NCI-H82 treated with DMSO at 0.1 percent for 48 hours (cell line): Measurements from ENCODE around the gene YPEL4.
A peak's percentile ranks its signal among the peaks of the same experiment; 100 is the strongest.

ENCODE experiments used
- DNase-seq: peaks from one replicate; lab custom pipeline; 2025; ENCODE audit not compliant: unreplicated experiment; lab: John Stamatoyannopoulos, UW

The YPEL4 gene

GRCh38 chr11:57651408-57651807 is 1.7 kb upstream of the YPEL4 start:
- no peak for DNase-seq

GRCh38 chr11:57650739-57651090 is 1.0 kb upstream of the YPEL4 start:
- DNase-seq = no peak

- no peak for DNase-seq
Observed at GRCh38 chr11:57648801-57649735, 644 bp downstream of the YPEL4 start.

DNA sequence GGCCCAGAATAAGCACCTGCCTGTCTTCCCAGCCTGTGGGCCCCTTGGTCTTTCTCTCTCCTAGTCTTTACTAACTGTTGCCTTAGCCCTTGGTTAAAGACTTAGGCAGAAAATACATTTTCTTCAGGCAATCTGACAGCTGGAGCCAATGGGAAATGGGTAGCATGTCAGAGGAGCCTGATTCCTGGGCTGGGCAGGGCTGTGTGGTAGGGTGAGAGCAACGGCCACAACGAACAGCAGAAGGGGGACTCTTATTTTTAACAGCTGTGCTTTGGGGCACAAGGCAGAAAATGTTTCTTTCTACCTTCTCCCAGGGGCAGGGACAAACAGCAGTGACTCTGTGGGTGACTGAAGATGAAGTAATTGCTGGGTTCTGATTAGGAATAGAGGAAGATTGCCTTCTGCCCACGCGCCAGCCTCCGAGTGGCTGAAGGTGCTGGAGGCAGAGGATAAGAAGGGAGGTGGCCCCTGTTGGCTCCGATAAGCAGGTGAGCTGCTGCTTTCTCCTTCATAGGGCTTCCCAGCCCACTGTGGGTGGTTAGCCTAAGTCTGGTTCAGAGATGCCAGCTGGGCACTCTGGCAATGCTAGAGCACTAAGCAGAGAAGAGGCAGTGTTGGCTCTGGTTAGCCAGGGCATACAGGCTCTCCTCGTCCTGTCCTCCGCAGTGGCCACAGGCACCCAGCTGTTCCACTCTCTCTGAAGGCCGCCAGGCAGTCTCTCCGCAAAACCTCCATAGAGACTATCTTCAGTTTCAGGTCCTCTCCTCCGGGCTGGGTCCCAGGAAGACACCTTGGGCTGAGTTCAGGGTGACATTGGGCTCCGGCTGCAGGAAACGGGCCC is 1.5 kb downstream of the YPEL4 start:
- DNase-seq = no peak

DNA sequence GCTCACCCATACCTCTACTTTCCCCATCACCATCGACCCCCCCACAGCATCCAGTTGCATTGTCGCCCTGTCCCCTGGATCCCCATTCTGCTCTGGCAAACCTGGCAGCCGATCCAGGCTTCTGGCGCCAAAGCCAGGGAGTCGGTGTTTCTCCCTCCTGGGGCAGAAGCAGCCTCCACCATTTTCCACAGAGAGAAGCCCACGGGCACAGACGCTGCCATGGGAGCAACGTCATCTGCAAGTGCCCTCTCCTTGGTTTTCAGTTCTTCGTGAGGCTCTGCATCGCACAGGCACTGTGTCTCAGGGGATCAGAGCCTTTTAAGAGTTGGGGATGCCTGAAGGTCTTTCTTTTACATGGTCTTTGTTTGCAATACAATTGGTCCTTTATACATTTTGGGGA is 2.3 kb downstream of the YPEL4 start:
- DNase-seq = no peak

DNA sequence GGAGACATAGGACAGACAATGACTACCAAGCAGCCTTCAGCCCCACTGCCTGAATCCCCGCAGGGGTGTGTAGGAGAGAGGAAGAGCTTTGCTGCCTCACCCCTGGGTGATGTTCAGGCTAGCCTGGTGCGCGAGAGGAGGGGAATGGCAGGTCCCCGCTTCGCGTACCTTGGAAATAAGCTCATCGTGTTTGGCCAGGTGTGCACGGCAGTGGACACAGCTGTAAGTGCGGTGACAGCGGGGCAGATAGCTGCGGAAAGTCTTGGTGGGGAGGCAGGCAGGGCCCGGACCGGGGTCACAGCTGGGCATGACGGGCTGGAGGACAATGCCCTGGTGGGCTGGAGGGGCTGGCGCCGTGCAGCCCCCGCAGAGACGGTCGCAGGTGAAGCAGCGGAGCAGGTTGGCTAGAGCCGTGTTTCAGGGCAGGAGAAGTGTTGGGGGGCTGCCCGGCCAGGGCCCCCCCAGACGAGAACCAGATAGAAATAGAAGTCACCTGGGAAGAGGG is 2.9 kb downstream of the YPEL4 start:
- DNase-seq = no peak

DNA sequence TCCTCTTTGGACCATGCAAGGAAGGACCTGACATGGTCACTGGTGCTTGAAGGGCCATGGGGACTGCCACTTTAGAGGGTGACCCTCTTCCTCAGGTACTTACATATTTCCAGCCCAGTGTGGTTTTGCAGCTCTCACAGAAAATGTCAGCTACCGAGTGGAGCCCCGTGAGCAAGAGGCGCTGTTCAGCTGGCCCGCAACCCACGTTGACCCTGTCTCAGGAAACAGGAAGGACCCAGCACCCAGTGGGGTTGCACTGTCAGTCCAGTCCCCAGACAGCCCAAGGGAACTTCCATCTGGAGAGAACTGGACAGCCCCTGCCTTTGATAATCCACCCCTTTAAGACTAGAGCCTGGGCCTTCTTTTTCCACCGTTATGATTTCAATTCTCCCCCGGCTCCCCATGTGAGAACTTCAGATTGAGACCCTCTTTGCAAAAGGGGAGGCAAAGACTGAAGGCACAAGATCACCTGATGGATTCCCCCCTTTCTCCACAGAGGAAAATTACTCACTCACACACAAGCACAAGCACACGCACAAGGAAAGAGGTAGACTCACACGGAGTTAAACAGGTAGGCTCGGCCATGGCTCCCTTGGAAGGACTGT is 3.4 kb downstream of the YPEL4 start:
- no peak for DNase-seq

- DNase-seq = no peak
Observed at GRCh38 chr11:57645689-57646085, 4.0 kb downstream of the YPEL4 start.

DNA sequence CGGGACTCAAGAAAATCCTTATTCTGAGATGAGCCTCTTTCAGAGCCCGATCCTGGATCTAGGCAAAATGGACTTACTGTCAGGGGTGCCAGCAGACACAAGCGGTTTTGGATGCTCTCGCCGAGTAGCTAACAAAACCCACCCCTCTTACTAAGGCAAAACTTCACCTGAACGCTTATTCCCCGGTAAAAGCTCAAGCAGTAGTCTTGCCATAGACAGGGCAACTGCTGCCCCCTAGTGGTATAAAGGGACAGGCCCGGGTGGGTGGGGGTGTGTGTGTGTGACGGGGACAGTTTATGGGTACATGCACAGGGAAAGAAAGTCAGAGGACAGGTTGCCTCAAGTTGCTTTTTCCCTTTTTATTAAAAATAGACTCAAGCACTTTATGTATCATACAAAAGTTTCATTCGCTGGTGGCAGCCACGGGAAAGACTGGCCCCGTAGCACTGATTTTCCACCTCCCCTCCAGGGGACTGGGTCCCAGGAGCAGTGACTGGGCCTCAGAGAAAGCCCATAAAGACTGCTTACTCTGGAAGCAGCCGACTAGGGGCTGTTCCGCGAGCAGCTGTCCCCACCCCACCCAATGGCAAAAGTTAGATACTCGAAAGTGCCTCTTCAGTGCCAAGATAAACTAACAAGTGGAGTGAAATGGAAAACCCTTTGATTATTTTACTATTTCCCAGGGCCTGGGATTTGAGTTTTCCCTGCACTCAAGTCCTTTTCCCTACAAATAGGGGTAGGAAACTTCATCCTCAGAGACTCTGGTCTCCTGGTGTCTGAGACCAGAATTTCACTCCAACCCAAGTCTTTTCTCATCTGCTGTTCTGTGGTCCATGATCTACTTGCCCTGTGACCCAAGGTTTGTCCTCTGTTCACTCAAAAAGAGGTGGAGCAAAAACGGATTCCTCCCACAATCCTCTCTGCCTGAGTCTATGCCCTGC is 4.7 kb downstream of the YPEL4 start:
- peak; percentile 59 for DNase-seq

DNA sequence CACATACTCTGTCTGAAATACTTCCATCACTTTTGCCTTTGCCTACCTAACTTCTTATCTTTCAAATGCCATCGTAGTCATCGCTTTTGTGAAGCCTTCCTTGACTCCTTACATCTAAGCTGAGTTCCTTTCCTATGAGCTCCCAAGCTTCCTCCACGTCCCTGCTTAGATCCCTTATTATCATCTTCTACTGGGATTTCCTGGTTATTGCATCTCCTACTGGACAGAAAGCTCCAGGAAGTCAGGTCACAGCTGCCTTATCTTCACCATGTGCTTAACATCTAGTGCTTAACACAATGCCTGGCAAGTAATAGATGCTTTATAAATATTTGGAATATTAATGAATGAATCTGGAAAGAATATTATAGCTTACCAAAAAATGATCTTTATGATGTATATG is 5.9 kb downstream of the YPEL4 start:
- DNase-seq = no peak

DNA sequence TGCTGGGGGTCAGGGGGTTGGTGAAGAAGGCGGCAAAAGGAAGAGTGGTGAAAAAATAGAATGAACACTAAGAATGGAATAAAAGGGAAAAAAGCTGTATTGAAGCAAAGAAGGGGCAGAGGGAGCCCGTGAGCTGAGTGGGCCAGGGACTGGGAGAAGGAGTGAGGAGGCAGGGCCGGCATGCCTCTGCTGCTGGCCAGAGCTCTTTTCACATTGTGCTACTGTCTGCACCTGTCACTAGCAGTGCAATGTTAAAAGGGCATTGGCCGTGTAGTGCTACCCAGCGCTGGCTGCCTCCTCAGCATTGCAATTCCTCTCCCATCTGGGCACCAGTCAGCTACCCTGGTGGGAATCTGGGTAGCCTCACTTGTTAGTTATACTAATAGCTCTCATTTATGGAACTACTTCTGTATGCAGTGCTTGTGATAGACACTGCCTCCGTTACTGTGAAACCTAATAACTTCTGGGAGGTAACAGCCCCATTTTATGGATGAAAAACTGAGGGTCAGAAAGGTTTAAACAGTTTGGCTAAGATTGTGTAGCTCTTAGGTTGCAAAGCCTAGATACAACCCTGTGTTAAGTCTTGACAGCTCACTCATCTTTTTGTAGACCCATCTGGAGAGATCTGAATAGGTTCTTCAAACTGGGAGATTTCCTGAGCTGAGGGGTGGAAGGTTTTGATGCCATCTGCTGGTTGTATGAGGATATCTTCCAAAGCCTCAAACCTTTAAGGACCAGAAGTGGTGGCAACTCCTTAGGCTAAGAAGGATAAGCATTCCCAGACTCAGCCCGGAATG is 8.5 kb downstream of the YPEL4 start:
- DNase-seq = peak; percentile 24

GRCh38 chr11:57640068-57640800 is 9.5 kb downstream of the YPEL4 start:
- no peak for DNase-seq

DNA sequence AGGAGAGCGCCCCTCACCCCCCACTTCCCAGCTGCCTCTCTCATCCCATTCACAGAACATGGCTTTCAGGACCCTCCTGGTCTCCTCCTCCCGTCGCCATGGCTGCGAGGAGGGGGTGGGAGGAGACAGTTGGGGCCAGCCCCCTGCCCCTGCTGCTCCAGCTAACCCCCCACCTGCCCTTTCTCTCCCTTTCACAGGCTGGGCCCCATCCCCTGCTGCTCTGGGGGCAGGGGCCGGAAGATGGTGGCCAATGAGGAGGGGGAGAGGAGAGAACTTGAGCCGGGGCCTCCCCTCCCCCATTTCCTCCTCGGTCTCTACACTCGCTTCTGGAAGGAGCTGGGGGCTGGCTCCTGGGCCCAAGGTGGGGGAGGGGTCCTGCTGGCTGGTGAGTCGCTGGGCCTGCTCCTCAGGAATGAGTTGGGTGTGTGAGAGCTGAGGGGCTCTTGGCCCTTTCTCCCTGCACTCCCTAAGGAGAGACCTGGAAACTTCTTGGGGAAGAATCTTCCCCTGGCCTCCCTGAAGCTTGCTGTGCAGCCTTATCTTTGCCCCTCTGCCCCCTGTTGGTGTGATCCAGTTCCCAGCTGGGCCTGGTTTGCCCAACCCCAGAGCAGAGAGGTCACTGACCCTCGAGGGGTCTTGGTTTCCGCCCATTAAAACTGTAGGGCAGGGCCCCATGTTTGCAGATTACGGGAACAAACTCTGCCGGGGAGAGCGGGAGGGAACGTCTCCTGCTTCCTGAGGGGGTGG is 10.2 kb downstream of the YPEL4 start:
- DNase-seq = peak; percentile 87

- DNase-seq = no peak
Observed at GRCh38 chr11:57638811-57639320, 10.8 kb downstream of the YPEL4 start.

GRCh38 chr11:57638005-57638781 is 11.5 kb downstream of the YPEL4 start:
- DNase-seq = peak; percentile 73

- no peak for DNase-seq
Observed at GRCh38 chr11:57637626-57638004, 12.1 kb downstream of the YPEL4 start.

DNA sequence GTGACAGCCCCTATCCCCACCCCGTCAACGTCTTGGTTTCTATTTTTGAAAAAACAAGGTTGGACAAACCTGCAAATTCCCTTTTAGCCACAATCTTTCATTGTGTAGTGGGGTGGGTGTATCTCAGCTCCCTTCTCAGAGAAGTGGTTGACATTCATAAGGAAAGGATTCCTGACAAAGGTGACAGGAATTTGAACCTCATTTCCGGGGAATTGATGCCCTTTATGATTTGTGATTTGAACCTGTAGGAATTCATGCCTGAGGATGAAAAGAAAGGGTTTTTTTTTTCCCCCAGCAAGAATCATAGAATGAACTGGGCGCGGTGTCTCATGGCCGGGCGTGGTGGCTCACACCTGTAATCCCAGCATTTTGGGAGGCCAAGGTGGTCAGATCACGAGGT is 14.5 kb downstream of the YPEL4 start:
- no peak for DNase-seq
